Amniotic stem cell (primary cell): ENCODE data around the gene FAM9B.
"Not testable (repeated sequence)": the region's sequence is repeated elsewhere in the genome, so short reads cannot be mapped to it uniquely, and the experiment has no call there.

Experiments
- DNase-seq: peaks from one replicate; lab custom pipeline; 2025; lab: John Stamatoyannopoulos, UW

Gene FAM9B

GRCh38 chrX:9033989-9034388, at the start of gene FAM9B:
TSS of gene FAM9B (minus strand) at chrX:9034127. CDS start at chrX:9032986, 1,141 bp downstream.
- DNase-seq, result no peak

- no peak for DNase-seq
Measured at GRCh38 chrX:9081271-9081670, 47.3 kb upstream of the FAM9B start.

- DNase-seq, result no peak
Measured at GRCh38 chrX:9074326-9074725, 40.4 kb upstream of the FAM9B start.

DNA sequence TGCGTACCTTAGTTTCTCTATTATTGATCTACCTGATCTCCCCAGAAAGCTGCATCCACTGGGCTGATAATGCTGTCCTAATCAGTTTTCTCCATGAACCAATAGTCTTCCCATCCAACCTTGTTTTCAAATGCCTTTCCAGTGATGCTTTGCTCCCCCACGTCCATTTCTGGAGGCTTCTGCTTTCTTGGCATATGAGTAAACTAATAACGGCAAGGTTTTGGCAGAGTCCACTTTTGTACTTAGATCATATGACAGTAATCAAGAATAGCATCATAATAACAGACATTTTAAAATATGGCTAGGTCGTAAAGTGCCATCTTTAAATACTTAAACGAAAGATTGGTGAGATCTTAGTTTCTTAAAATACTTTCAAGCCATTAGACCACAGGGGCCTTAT, 38.4 kb upstream of the FAM9B start:
- DNase-seq, result no peak

DNA sequence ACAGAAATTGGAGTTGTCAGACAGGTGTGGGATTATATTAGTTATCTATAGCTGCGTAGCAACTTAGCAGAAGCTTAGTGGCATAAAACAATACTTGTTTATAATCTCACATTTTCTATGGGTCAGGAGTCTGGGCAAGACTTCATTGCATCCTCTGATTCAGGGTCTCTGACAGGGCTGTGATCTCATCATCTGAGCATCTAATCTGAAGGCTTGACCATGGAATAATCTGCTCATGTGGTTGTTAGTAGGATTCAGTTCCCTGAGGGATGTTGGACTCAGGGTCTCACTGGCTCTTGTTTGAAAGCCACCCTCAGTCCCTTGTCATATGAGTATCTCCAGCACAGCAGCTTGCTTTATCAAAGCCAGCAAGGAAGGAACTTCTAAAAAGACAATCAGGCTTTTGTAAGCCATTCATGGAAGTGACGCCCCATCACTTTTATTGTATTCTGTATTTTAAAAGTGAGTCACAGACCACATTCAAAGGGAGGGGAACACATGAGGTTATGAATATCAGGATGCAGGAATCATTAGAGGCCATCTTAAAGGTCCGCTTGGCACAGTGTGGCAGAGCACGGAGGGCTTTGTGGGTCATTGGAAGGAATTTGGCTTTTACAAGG, 37.2 kb upstream of the FAM9B start:
- DNase-seq, result no peak

DNA sequence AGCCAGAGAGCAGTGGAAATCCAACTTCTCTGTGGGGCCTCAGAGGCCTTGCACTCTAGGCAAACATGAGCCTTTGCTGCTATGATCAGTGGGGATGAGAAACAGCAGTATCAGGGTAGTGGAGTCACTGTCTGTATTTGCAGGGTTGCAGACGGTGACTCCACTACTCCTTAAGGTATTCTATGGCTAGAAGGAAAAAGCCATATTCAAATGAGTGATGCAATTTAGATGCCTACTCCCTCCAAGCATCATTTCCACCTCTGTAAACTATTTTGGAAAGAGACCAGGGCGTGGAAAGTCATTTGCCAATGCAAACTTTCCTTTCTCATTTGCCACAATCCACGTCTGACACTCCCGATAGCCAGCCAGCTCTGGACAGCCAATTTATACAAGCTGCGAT, 35.6 kb upstream of the FAM9B start:
- no peak for DNase-seq

DNA sequence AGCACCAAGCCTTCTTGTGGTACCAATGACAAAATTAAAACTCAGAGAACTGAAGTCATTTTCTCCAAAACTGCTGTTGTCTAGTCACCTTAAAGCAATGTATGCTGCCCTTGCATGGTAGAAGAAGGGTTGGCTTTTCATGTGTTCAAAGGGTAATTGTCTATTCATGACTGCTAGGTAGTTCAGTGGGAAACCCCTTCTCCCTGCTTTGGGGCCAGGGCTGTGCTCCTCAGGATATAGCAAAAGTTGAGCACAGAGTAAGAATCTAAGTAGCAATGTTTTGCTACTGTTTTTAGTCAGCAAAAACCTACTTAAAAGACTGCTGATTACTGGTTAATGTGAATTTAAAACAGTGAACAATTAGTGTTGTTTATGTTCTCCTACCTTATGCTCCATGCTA, 30.8 kb upstream of the FAM9B start:
- no peak for DNase-seq

GRCh38 chrX:9062641-9063040, 28.7 kb upstream of the FAM9B start:
- no peak for DNase-seq

DNA sequence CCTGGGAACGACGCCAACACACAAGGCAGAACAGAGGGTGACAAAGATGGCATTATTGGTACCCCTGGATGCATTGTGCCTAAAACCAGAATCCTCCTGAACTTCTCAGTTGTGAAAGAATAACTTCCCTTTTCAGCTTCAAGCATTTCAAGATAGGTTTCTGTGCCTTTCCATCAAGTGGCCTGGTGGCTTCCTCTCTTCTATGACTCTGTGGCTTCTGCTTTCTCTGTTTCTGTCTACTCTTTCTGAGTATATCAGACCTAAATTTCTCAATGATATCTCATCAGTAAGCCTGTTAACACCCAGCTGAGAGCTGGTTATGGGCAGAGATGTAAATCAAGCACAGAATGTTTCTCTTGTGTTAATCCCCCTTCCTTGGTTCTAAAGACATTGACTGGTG, 21.4 kb upstream of the FAM9B start:
- no peak for DNase-seq

GRCh38 chrX:9052081-9052480, 18.2 kb upstream of the FAM9B start:
- no peak for DNase-seq

DNA sequence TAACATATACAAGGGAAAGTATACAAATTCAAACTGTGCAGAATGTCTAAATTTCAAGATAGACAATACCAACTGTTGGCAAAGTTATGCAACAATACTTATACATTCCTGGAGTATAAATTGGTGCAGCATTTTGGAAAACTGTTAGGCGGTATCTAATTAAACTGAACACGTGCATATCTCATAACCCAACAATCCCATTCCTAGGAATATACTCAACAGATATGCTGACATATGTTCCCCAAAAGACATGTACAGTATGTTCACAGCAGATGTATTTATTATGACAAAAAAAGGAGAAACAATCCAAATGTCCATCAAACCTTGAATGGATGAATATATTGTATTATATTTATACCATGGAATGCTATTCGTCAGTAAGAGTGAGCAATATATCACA, 16.4 kb upstream of the FAM9B start:
- no peak for DNase-seq

DNA sequence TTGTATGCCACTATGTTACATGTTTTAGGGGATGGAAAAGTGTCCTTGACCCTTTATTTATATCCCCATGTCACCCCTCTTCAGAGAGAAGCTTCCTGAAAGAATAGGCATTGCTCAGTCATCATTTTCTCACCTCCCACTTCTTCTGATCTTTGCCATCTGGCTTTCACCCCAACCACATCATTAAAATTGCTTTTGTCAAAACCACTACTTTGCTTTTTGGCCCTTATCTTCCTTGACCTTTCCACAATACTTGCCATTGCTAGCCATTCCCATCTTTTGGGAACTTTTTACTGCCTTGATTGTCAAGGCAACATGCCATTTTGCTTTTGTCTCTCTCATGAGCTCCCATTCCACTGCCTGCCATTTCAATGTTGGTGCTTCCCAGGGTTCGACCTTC, 14.9 kb upstream of the FAM9B start:
- no peak for DNase-seq

DNA sequence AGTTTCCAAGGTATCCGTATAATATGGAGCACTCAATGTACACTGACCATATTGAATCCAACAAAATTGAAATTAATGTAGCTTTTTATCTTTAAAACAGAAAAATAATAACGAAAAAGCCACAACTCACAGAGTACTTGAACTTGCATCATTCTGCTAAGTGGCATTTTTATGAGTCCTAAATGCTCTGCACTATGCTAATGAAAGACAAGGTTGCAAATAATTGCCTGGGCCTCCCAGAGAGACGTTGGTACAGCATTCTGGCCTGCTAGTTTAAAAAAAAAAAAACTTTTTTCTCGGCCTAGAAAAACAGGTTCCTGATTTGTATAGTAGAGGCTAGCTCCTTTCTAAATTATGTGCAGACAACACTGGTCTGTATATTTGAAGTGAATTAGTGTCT, 4.3 kb upstream of the FAM9B start:
- no peak for DNase-seq

DNA sequence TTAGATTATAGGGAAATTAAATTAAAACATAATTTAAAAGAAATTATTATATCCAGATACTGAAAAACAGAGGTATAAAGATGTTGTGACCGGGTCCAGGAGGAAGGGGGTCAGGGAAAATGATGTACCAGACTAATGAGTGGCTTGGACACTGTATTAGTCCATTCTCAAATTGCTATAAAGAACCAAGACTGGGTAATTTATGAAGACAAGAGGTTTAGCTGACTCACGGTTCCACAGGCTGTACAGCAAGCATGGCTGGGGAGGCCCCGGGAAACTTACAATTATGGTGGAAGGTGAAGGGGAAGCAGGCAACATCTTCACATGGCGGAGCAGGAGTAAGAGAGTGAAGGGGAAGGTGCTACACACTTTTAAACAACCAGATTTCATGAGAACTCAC, 3.4 kb upstream of the FAM9B start:
- no peak for DNase-seq

DNA sequence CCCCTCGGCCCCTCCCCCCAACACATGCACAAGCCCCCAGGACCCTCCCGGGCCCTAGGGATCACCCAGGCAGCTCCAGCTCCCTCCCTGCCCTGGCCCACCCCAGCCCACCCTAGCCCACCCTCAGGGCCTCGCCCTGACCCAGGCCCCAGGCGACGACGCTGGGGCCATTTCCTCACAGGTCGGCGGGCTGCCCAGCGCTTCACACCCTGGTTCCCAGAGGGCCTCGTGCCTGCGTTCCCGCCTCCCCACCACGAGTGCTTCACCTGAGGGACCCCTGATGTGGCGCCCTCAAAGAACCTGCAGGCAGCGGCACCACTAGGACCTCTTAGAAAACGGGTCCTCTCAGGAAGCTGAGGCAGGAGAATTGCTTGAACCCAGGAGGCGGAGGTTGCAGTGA, 341 bp downstream of the FAM9B start:
- DNase-seq, result no peak

DNA sequence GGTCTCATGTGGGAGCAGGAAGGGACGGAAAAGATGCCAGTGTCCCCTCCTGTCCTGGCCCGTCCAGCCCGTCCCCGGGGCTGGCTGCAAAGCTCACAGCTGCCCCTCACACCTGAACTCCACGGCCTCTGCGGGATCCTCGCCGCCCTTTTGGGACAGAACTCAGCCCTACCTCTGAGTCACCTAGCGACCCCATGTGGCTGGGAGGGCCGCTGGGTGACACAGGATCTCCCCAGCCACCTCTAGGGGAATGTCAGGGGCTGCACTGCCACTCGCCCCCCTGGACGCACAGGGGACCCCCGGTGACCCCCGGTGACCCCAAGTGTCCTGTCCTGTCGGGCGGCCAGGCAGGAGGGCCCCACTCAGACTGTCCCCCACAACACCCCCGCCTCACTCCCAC, 748 bp downstream of the FAM9B start:
- DNase-seq, result no peak

DNA sequence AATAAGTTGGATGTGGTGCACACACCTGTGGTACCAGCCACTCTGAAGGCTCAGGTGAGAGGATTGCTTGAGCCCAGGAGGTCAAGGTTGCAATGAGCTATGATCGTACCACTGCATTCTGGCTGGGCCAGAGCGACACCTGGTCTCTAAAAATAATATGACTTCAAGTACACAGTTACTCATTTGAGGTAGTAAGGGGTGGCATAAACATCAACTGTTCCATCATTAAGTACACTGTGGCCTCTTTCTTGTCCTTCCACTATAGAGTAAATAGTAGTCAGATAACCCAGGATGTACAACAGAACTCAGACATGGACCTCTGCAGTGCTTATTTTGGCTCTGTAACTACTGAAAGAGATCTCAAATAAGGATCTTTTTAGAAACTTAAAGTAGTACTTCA, 10.6 kb downstream of the FAM9B start:
- DNase-seq, result no peak

DNA sequence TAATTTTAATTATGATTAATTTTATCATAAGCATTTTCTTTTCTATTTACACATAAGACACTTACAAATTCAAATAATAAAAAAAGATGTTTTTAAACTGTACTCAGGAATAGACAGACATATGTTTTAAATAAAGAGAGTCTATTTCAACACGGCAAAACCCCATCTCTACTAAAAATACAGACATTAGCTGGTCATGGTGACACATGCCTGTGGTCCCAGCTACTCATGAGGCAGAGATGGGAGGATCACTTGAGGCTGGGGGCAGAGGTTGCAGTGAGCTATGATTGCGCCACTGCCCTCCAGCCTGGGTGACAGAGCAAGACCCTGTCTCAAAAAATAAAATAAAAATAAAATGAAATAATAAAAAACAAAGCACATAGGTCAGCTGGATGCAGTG, 14.8 kb downstream of the FAM9B start:
- DNase-seq, result no peak

DNA sequence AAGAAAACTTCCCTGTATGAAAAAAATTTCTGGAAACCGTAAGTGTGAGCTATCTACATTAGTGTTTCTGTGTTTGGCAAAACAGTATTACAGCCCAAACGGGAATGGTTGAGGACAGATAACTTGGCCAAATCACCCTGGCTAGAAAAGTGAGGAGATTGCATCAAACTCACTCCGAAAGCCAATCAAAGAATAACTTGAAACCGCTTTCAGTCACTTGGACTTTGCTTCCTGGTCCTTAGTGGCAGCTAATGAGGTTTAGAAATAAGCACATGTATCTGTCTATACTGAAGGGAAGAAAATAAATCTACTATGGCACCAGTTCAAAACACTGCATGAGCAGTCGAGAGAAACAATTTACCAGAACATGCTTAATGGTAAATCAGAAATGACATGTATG, 15.6 kb downstream of the FAM9B start:
- not testable (repeated sequence) for DNase-seq

GRCh38 chrX:9003041-9003440, 30.9 kb downstream of the FAM9B start:
- no peak for DNase-seq

DNA sequence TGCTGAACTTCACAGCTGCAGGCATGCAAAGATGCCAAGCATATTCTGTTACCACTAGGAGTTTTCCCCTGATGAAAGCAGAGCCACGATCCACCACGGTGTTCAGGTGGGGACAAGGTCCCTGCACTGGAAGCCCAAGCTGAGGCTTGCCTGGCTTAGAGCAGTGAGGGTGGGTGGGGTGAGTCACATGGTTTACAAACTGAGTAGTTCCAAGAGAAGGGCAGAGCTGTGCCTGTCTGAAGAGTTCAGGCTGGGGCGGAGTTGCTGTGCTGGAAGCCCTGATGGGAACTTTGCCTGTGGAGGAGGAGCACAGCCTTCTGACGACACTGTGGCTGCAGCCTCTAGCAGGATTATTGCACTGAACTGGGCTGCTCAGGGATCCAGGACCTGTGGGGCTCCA, 45.5 kb downstream of the FAM9B start:
- no peak for DNase-seq

DNA sequence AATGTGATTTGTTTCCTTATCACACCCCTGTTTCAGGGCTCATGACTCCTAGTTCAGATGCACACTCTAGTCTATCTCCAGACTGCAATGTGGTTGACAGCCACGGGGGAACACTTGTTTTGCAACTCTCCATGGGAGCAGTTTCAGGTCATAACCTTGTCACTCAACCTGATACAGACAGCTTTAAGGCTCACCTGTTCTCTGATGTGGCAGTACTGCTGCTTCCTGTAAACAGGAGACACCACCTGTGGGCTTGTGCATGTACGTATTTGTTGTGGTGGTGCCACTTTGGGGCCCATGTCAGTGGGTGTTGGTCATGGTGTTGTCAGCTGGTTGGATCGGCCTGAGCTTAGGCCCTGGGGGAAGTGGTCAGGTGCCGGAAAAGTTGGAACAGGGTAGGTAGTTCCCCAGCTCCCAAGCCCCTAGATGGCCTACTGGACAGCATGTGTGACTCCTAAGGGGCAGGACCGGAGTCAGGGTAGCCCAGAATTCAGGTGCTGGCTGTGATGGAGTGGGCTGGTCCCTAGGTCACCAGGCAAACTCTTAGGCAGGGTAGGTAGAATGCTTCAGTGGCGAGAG, 46.2 kb downstream of the FAM9B start:
- DNase-seq, result no peak

- DNase-seq, result no peak
Measured at GRCh38 chrX:8984231-8984630, 49.7 kb downstream of the FAM9B start.

GRCh38 chrX:8981723-8982122, 52.2 kb downstream of the FAM9B start:
- DNase-seq, result no peak
